NCI-H187 treated with DMSO at 0.1 percent for 48 hours (cell line): ENCODE measurements around the gene ADARB1.

Source experiments
- DNase-seq: peaks from one replicate; lab custom pipeline; 2025; lab: John Stamatoyannopoulos, UW

Gene ADARB1

DNA sequence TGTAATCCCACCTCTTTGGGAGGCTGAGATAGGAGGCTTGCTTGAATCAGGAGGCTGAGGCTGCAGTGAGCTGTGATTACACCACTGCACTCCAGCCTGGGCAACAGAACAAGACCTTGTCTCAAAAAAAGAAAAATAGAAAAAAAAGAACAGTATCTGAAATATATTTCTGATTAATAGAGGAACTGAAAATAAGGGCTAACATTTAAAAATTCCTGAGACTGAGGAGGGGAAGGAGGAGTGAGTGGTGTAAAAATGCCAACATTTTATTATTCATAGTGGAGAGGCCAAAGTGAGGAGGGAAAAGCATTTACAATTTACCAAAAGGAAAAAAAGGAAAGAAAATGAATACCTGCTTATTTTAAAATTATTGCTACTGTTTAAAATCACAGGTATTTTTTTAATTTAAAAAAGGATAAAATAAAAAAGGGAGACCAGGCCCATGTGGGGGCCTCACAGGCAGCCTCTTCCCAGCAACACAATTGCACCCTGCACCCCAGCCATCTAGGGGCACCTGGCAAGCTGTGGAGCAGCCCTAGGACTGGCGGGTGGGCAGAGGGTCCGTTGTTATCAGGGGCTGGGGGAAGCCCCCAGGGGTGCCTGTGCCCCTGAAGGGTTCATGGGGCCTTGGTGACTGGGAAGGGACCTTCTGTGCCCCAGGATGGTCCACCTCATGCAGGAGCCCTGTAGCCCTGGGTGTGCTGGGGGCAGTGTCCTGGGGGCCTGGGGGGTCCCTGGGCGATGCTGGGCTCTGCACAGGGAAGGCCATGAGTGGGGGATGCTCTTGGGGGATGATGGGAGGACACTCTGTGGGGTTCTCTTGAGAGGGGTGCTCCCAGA, 34.8 kb upstream of the ADARB1 start:
- DNase-seq: no peak

DNA sequence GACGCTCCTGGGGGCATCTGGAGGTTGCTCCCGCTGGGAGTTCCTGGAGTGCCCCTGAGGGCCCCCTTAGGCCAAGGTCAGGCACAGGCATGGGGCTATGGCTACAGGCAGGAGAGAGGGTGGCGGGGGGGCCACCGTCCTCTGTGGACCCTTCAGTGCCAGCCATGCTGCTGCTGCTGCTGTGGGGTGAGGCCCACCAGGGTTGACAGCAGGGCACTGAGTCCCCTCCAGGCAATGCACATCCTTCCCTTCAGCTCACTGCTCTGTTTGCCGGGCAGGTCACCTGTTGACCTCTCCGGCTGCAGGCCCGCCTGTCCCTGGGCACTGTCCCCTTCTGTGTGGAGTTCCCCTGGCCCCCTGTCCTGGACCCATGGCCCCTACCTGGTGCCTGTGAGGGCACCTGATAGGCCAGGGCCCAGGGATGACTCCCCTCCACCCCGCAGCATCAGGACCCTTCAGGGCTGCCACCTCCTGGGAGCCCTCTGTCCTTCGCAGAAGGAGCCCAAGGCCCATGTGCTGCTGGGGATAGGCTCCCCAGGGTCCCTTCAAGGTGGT, 34.1 kb upstream of the ADARB1 start:
- DNase-seq: no peak

DNA sequence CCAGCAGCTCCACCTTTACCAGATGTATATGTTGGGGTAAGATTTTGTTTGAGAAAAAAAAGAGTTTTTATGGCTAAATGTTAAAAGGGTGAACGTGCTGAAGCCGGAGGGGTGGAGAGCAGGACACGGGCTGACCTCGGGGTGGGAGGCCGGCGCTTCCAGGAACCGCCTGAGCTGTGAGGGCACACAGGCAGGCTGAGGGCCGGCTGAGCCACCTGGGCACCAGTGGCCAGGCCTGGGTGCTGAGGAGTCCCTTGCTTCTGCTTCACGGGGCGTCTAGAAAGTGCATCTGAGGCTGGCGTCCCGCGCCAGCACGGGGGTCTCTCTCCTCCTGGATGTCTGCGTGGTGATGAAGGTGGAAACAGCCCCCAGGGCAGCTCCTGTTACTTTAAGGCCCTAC, 33.6 kb upstream of the ADARB1 start:
- DNase-seq: no peak

DNA sequence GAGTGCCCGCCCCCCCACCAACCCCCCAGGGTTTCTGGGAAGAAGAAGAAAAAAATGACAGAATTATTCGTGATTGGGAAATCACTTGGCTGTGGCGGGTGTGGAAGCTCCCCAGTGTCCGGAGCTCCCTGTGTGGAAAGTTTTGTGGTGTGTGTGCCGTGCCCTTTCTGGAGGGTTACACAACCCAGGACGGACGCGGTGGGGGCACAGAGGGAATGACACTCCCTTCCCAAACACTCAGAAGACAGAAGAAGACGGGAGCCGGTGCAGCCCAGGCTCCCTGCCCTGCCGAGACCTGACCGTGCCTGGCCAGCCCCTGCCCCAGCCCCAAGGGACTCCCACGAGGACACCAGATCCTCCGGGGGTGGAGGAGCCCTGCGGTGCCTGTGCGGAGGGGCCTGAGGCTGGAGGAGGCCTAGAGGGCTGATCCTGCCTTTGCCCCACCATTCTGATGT, 33.0 kb upstream of the ADARB1 start:
- DNase-seq: no peak

DNA sequence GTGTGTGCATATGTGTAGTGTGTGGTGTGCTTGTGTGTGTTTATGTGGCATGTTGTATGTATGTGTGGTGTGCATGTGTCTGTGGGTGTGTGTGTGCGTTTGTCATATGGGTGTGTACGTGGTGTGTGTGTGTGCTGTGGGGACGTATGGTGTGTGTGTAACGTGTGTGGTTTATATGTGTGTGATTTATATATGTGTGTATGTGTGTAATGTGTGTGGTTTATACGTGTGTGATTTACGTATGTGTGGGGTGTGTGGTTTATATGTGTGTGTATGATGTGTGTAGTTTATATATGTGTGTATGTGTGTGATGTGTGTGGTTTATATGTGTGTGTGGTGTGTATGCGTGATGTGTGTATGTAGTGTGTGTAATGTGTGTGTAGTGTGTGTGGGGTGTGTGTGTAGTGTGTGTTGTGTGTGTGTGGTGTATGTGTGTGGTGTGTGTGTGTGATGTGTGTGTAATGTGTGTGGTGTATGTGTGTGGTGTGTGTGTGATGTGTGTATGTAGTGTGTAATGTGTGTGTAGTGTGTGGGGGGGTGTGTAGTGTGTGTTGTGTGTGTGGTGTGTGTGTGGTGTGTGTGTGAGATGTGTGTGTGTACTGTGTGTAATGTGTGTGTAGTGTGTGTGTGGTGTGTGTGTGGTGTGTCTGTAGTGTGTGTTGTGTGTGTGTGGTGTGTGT, 32.3 kb upstream of the ADARB1 start:
- no peak for DNase-seq

DNA sequence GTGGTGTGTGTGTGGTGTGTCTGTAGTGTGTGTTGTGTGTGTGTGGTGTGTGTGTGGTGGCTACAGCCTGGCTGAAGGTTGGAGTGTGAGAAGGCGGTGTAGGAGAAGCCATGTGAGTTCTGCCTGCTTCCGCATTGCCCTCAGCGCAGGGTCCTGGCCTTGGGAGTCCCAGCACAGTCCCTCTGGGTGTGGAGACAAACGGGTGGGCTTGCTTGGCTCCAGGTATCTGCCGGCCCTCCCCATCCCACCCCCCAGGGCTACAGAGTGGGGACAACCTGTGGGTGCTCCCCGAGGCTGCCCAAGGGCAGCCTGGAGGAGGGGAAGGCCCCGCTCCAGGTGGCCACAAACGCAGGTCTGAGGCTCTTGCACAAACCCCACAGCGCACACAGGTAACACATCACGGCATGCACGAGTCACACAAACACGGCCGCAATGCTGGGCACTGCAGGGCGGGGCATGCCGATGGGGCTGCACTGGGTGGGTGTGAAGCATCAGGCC, 31.7 kb upstream of the ADARB1 start:
- no peak for DNase-seq

DNA sequence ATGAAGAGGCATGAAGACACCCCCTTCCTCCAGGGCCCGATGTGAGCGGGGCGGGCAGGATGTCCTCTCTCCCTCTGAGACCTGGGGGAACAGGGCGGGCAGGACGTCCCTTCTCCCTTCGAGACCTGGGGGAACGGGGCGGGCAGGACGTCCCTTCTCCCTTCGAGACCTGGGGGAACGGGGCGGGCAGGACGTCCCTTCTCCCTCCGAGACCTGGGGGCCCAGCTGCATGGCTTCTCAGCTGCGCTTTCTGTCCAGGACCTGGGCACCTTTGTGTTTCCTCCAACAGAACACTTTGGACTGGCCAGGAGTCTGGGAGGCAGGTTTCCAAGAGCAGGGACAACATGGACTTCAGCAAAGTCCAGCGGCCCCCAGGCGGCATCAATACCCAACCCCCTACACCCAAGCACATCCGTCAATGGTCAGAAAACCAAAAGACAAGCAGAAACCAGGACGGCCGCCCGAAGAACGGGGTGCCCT, 30.8 kb upstream of the ADARB1 start:
- no peak for DNase-seq

DNA sequence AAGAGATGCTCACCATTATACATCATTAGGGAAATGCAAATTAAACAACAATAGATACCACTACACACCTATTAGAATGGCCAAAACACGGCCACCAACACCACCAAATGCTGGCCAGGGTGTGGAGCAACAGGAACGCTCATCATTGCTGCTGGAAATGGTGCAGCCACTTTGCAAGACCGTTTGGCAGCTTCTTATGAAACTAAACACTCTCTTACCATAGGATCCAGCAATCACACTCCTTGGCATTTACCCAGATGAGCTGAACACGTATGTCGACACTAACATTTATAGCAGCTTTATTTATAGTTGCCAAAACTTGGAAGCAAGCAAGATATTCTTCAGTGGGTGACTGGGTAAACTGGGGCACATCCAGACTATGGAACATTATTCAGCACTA, 28.9 kb upstream of the ADARB1 start:
- DNase-seq: no peak

DNA sequence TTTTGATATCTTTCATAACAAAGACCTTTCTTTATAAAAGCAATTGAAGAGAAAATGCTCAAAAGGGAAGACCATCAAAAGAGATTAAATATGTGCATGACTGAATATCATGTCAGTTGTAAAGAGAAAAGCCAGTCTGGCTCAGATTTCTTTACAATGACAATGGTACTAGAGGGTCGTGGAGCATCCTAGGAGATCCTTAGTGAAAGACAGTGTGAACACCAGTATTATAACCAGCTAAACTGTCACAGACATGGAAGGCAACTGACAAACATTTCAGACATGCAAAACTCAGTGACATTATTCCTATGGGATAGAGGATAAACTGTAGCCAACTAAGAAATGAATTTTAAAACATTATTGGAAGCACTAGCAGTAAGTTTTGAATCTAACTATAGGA, 27.1 kb upstream of the ADARB1 start:
- DNase-seq: no peak

DNA sequence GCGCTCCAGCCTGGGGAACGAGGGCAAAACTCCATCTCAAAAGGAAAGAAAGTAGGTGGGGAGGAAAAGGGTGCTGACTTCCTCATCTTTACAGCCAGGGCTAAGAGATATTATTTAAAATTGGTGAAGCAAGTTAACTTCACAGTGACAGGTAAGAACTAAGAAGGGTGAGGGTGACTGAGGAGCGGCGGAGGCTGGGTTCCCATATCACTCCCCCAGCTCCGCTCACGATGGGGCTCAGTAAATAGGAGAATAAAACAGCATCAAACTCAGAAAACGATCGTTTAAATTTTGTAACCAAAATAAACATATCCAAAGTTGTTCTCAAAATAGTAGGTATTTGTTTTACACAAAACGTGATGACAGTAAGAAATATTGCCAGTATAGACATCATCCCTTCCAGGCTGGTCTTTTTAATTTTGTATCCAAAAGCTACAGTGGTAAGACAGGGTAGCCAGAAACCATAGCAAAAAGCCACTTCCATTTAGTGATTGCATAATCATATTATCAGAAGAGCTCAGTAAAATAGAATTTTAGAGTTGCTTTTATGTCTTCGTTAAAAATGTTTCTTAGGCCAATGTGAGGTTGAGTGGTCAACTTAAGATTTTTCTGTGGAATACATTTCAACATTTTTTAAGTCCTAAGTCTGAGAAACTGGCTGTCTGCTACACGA, 26.2 kb upstream of the ADARB1 start:
- no peak for DNase-seq

DNA sequence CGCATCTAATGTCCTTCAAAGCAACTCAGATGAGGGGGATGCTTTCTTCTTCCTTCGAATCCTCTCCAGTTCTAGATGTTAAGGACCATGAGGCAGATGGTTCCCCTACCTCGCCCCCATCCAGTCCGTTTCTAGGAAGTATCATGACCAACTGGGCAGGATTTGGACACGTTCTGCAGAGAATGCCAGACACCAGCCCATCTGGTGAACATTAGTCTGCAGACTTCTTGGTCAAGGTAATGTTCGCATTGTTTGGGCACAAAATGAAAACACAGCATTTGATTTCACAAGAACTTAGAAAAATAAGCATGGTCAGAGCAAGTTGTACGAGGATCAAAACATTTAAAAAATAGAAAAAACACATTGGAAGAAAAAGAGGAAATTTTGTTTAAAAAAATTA, 25.4 kb upstream of the ADARB1 start:
- DNase-seq: no peak

DNA sequence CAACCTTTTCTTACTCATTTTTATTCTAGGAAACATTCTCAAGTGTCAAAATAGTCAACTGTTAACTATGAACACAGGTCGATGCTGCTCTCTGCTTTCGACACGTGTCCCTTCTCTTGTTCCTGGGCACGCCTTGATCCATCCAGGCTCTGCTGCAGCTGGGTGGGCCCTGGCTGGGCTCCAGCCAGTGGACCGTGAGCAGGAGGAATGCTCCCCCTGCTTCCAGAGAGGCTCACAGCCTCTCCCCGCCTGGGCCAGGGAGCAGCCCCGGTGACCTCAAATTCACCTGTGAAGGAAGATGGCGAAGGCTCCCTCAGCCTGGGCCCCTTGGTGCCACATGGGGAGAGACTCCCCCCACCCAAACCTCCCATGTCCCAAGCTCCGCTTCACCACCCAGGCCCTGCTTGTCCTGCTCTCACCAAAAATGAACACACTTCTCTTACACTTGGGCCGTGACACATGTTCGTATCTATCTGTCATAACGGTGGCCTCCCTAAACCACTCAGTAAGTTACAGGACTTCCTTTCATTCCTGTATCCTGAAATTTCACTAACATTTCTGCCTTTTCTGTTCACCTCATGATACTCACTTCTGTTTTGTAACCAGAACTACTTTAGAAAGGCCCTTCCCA, 24.6 kb upstream of the ADARB1 start:
- no peak for DNase-seq

DNA sequence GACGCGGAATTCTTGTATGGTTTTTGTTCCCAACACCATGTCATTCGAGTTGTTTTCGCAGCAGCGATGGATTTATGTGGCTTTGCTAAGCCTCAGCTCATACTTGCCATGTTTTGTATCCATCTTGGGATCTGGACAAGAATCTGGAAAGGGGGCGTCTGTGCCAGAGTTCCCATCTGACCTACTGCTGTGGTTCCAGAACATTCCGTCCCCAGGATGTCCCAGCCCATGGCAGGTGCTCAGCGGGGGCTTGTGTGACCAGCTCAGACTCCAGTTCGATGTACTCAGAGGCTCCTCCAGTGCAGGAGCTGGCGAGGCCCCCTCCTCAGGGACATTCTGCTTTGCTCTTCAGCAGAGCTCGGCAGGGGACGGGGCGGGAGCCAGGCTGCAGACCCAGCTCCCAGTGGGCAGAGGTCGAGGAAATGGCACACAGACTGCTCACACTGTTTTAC, 24.0 kb upstream of the ADARB1 start:
- DNase-seq: no peak

DNA sequence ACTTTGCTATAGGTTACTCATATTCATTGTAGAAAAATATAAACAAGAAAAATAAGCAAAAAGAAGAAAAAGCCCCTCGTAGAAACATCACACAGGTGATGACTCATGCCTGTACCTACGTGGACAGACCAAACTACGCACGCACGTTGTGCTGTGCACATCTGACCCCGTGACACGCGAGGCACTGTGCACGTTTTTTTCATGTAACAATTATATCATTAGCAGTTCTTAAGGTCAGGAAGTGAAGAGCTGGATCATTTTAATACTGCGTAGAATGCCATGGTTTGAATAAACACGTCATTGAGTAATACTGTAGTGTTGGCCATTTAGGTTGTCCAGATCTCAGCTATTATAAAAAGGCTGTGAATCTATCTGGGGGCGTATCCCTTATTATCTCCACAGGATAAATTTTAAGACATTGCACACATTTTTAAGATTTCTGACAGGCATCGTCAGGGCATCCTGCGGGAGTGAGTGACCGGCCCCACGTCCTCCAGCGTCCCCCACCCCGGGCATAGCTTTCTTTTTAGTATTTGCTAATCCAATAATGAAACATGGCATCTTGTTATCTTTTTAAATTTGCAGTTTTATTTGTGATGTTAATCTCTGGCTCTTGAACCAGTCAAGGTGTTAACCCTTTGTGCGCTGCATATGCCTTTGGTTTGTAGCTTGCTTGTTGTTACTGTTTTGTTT, 23.4 kb upstream of the ADARB1 start:
- no peak for DNase-seq

DNA sequence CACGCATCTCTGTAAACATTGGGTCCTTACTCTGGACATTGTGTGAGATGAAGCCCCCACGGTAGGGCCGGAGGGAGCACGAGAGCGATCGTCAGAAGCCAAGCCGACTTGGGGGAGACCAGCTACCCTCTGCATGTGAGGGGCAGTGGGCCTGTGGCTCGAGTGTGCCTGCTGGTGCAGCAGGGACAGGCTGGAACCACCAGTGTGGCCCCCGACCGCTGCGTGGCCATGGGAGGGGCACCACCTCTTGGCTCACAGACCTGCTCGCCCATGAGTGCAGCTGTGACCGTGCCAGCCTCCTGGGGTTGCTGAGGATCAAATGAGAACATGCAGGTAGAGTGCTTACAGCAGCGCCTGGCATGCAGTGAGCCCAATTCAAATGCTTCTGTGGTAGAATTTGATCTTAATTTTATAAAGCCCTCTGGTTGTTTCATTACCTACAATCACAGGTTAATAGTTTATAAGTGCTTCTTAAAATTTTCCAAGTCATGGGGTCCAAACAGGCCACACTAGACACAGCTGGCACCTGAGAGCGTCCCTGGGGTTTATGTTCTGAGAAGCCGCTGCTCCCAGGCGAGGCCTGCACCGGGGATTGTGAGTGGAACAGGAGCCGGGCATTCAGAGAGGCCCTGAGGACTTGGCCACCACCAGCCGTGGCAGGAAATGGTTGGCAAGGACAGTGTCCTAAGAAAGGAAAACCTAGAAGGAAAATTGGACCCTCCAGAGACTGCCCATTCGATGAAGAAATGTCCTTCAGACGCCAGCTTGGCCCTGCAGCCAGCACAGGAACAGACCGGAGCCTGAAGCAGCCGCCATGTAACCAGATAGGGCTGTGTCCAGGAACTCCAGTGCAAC, 22.6 kb upstream of the ADARB1 start:
- DNase-seq: no peak

DNA sequence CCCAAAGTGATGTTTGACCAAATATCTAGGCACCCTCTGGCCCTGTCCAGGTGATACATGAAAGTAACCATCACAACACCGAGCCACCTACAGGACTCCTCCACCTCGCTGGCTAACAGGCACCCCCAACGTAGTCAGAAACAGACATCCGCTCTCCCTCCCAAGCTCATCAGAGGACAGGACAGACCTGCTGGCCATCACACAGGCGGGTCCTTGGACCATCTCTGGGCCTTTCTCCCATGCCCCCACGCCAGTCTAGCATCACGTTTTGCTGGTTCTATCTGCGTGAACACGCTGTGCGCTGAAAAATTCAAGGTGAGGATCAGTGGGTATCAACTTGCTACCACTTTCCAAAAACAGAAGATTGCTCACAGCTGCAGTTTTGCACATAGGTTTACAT, 21.4 kb upstream of the ADARB1 start:
- DNase-seq: no peak

DNA sequence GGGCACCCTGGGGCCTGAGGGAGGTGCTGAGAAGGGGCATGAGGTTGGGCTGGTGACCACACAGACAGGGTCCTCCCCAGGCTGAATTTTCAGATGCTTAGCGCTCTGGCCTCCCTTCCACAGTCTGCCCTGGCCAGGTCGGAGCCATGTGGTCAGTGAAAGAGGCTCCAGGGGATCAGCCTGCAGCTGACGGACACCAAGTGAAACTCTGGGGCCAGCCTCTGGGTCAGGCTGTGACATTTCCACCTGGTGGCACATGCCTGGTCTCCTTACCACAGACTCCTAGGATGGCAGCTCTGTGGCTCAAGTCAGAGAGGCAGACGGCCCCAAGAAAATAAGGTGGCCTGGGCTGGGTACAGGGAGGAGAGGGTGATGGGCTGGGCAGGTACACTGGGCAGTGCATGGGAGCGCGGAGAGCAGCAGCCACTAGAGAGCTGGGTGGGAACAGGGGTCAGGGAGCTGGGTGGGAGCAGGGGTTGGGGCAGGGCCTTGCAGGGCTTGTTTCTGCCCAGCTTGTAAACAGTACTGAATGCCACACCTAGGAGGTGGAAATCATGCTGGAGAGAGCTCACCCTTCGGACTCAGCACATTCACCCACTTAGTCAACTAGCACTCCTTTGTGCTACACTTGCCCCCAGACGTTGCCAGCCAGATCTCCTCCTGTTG, 20.7 kb upstream of the ADARB1 start:
- no peak for DNase-seq

DNA sequence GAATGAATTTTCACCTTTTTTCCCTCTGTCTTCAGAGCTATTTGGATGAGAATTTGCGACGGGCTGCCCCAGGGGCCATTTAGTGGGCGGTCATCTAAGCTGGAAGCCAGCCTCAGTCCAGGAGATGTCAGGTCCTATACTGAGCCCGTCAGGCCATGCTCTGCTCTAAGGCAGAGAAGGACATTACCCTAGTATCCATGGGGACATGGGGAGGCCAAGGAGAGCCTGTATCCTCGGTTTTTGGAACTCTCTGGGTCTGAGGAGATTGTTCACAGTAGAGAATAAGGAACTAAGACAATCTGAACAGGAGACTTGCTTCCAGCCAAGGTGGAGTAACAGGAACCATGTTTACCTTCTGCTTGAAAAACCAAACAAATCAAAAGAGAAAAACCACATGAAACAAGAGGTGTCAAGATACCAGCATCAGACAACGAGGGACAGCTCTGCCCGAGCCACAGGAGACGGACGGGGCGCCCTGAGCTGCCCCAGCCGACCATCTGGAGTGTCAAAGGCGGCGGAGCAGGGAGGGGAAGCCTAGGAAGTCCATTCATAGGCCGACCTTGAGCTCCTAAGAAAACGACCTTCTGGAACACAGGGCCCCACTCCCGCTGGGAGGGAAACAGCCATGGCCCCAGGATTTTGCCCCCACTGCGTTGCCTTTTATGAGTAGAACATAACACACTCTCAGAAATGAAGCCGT, 20.0 kb upstream of the ADARB1 start:
- DNase-seq: no peak
